ENCODE data around the gene SRRM2. TPM values are rescaled to one million over a fixed set of nuclear protein-coding genes. Genes with fewer than 3 reads are reported as not detected.
A peak's percentile ranks its signal among the peaks of the same experiment; 100 is the strongest.

SRRM2 gene
- total and polyA plus RNA-seq, 9 of the 15 experiments (the other 6 are each of a cell fraction or from before 2014, with no cell fraction given) = 26.7 to 563 (median 81.1) TPM

DNA sequence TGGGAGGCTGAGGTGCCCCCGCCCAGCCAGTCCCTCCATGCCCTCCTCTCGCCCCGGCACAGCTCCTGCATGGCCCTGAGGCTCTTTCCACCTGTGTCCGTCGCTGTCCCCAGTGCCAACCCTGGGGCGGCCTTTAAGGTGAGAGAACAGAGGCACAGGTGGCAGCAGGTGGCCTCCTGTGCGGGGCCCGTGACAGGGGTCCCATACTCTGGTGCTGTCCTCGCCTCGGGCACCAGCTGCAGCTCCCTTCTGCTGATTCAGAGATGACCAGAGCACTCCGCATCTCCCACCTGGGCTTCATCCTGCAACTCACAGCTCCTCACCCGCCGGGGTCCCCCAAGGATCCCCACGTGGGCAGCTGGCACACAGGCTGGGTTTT lies 40.4 kb upstream of the SRRM2 start:
- Histone ChIP-seq H3K9ac (ENCODE audit: insufficient read depth in 1 of 2, low read depth in 2 of 2, low read length in 2 of 2) (0 out of 4 replicates have a peak overlapping the region, but pooled peaks of 1 of the 2 experiments have one; percentile 10), H3K27ac (ENCODE audit: extremely low read depth, low read depth, low read length) (no peak overlapping the region), H2AFZ (ENCODE audit: low read depth, low read length) (no peak overlapping the region), H3K4me3 (no peak overlapping the region), H3K9me1 (ENCODE audit: control insufficient read depth, insufficient read depth, low read length) (no peaks in the 10 kb centered on the region), H3K79me2 (ENCODE audit: control insufficient read depth, insufficient read depth, low read length) (no peaks in the 10 kb centered on the region), H3K4me1 (replicated peaks in 1 of 2; ENCODE audit: control insufficient read depth in 2 of 2, insufficient read depth in 2 of 2, low read length in 2 of 2) (peaks cover 0 to 58% of the 10 kb centered on the region in 2 experiments; a peak in 2 of 5 replicates), H3K27me3 (ENCODE audit: control insufficient read depth in 2 of 2, insufficient read depth in 2 of 2, low read length in 2 of 2) (peaks cover 19 to 35% of the 10 kb centered on the region in 2 experiments; a peak in 4 of 5 replicates), H3K9me3 (replicated peaks; ENCODE audit: control insufficient read depth, insufficient read depth, low read depth, low read length) (no peaks in the 10 kb centered on the region), H4K20me1 (replicated peaks; ENCODE audit: control insufficient read depth, insufficient read depth, low read length) (peaks cover 4% of the 10 kb centered on the region; the same call in 1 of the 2 replicates), H3K36me3 (ENCODE audit: control insufficient read depth, insufficient read depth, low read length) (peaks cover 15% of the 10 kb centered on the region; the same call in 1 of the 3 replicates), H3K4me2 (ENCODE audit: insufficient read depth, low read length) (no peak overlapping the region)
- intact Hi-C loops (cut with micrococcal nuclease) = no loop called here
- ChIA-PET POLR2A (interaction anchor here (0.6 to 1.5 kb wide), 4 partner anchors 8 to 1732 kb away, joined by 3 to 6 read pairs (median 4); partner anchors contain the start of gene FLYWCH2), CTCF (ENCODE audit: low intra/inter-chr PET ratio) (no interaction called here)
- TF ChIP-seq POLR2G (IDR thresholded peaks at IDR 0.05; ENCODE audit: low read depth, low read length) (peak; percentile 9; the same call in 1 of the 2 replicates), ETS2 (tag; IDR thresholded peaks at IDR 0.05; ENCODE audit: borderline replicate concordance, poor library complexity, severe bottlenecking) (no peak), CXXC5 (CRISPR knock-in tag; IDR thresholded peaks at IDR 0.05) (no peak), ZNF77 (CRISPR knock-in tag; IDR thresholded peaks at IDR 0.05) (no peak)
- DNase-seq (ENCODE audit: extremely low read depth in 1 of 4, low spot score in 3 of 4) (no peak), FAIRE-seq (no peak), ATAC-seq (no peak)
- BruUV-seq (replicated peaks) = no TSS peak
- in situ Hi-C loops (cut with MboI) = no loop called here
- 17% methylated on average over 12 of the region's 14 CpGs for WGBS (ENCODE audit: insufficient coverage, low coverage, missing lambda C conversion rate)

DNA sequence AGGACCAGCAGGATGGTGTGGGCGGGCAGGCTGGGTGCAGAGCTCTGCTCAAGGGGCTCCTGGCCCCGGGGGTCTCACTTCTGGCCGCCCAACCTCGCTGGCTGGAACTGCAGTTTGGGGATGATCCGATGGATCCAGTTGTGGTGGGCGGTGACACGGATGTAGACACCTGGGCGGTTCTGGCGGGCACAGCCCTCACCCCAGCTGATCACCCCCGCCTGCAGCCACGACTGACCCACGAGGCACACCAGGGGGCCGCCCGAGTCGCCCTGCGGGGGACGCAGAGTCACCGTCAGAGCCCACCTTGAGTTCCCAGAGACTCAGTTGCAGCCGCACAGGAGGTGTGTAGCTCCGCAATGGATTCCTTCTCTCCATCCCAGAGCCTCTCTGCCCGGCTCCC lies 39.9 kb upstream of the SRRM2 start:
- peaks cover 10% of the 10 kb centered on the region; the same call in 1 of the 3 replicates for H3K36me3 ChIP-seq (ENCODE audit: control insufficient read depth, insufficient read depth, low read length)
- no peak overlapping the region for H3K27ac ChIP-seq (ENCODE audit: extremely low read depth, low read depth, low read length)
- H3K27me3 ChIP-seq (ENCODE audit: control insufficient read depth in 2 of 2, insufficient read depth in 2 of 2, low read length in 2 of 2) = peaks cover 19 to 35% of the 10 kb centered on the region in 2 experiments; a peak in 4 of 5 replicates
- no TSS peak for BruUV-seq (replicated peaks)
- no peak overlapping the region for H3K9ac ChIP-seq (ENCODE audit: insufficient read depth in 1 of 2, low read depth in 2 of 2, low read length in 2 of 2)
- WGBS (ENCODE audit: insufficient coverage, low coverage, missing lambda C conversion rate) = 5% methylated on average over 18 of the region's 21 CpGs
- peaks cover 4% of the 10 kb centered on the region; the same call in 1 of the 2 replicates for H4K20me1 ChIP-seq (replicated peaks; ENCODE audit: control insufficient read depth, insufficient read depth, low read length)
- ChIA-PET POLR2A (interaction anchor here (0.7 to 1.5 kb wide), 3 partner anchors 9 to 170 kb away, joined by 3 to 4 read pairs (median 3); partner anchors contain the start of gene FLYWCH2), CTCF (ENCODE audit: low intra/inter-chr PET ratio) (no interaction called here)
- DNase-seq (ENCODE audit: extremely low read depth in 1 of 4, low spot score in 3 of 4) (no peak), FAIRE-seq (no peak), ATAC-seq (no peak)
- no peaks in the 10 kb centered on the region for H3K79me2 ChIP-seq (ENCODE audit: control insufficient read depth, insufficient read depth, low read length)
- H3K9me3 ChIP-seq (replicated peaks; ENCODE audit: control insufficient read depth, insufficient read depth, low read depth, low read length) = no peaks in the 10 kb centered on the region
- no peak overlapping the region for H3K4me2 ChIP-seq (ENCODE audit: insufficient read depth, low read length)
- peaks cover 0 to 57% of the 10 kb centered on the region in 2 experiments; a peak in 2 of 5 replicates for H3K4me1 ChIP-seq (replicated peaks in 1 of 2; ENCODE audit: control insufficient read depth in 2 of 2, insufficient read depth in 2 of 2, low read length in 2 of 2)
- no peaks in the 10 kb centered on the region for H3K9me1 ChIP-seq (ENCODE audit: control insufficient read depth, insufficient read depth, low read length)
- in situ Hi-C loops (cut with MboI) (no loop called here), intact Hi-C loops (cut with micrococcal nuclease) (no loop called here)
- TF ChIP-seq POLR2G (IDR thresholded peaks at IDR 0.05; ENCODE audit: low read depth, low read length) (peak; percentile 18; the same call in 1 of the 2 replicates), ZNF274 (IDR thresholded peaks at IDR 0.05; ENCODE audit: borderline replicate concordance, low read depth, low read length) (no peak), ZNF551 (CRISPR knock-in tag; IDR thresholded peaks at IDR 0.05) (no peak), ZNF133 (CRISPR knock-in tag; IDR thresholded peaks at IDR 0.05) (no peak), YBX1 (IDR thresholded peaks at IDR 0.05) (no peak), GATAD2B (IDR thresholded peaks at IDR 0.05; ENCODE audit: borderline replicate concordance) (no peak)
- TF ChIP-seq, protein P1, sequence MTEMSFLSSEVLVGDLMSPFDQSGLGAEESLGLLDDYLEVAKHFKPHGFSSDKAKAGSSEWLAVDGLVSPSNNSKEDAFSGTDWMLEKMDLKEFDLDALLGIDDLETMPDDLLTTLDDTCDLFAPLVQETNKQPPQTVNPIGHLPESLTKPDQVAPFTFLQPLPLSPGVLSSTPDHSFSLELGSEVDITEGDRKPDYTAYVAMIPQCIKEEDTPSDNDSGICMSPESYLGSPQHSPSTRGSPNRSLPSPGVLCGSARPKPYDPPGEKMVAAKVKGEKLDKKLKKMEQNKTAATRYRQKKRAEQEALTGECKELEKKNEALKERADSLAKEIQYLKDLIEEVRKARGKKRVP (CRISPR knock-in tag; IDR thresholded peaks at IDR 0.05) = no peak
- no peak overlapping the region for H2AFZ ChIP-seq (ENCODE audit: low read depth, low read length)
- no peak overlapping the region for H3K4me3 ChIP-seq
